Spleen (tissue), 11 donors: Measurements from ENCODE around the gene MRPS34. TPM values are rescaled to one million over a fixed set of nuclear protein-coding genes. Genes with fewer than 3 reads are reported as not detected.
A peak's percentile ranks its signal among the peaks of the same experiment; 100 is the strongest.

ENCODE experiments used
- DNase-seq: peaks from one replicate; pipeline ENCODE4 v3.0.0-alpha.2; 2020
- H3K27ac ChIP-seq, 8 donors: fragments of 200-600 bp; sonication (generic) in 7 of 8; 1 replicate in 4 of 8; 2 replicates in 4 of 8; pipeline versions ENCODE4 v1.5.0 to v1.8.0; 2016 to 2021; ENCODE audit warnings: inconsistent platforms in 4 of 8, mild to moderate bottlenecking in 4 of 8, moderate library complexity in 1 of 8
- H3K27me3 ChIP-seq, 7 donors: fragments of 200-600 bp; sonication (generic) in 6 of 7; replicated peaks in 1 of 7; 1 replicate in 4 of 7; 2 replicates in 3 of 7; pipeline versions ENCODE4 v1.5.0 to v1.8.0; 2016 to 2021; ENCODE audit warnings: inconsistent platforms in 3 of 7, mild to moderate bottlenecking in 1 of 7
- H3K36me3 ChIP-seq, 6 donors: fragments of 200-600 bp; sonication (generic) in 5 of 6; 1 replicate in 4 of 6; 2 replicates in 2 of 6; pipeline versions ENCODE4 v1.5.0 to v1.8.0; 2016 to 2021; ENCODE audit warnings: inconsistent platforms in 2 of 6
- H3K4me1 ChIP-seq, 6 donors: fragments of 200-600 bp; sonication (generic) in 5 of 6; 1 replicate in 3 of 6; 2 replicates in 3 of 6; pipeline versions ENCODE4 v1.5.0 to v1.8.0; 2016 to 2021; ENCODE audit warnings: inconsistent platforms in 3 of 6
- H3K4me3 ChIP-seq, 8 donors: fragments of 200-600 bp; sonication (generic) in 7 of 8; 1 replicate in 4 of 8; 2 replicates in 4 of 8; pipeline versions ENCODE4 v1.5.0 to v1.8.0; 2016 to 2021; ENCODE audit warnings: inconsistent platforms in 4 of 8, mild to moderate bottlenecking in 4 of 8, moderate library complexity in 2 of 8
- H3K9me3 ChIP-seq, 8 donors: fragments of 200-600 bp; sonication (generic) in 7 of 8; 1 replicate in 4 of 8; 2 replicates in 4 of 8; pipeline versions ENCODE4 v1.5.0 to v1.8.0; 2016 to 2021; ENCODE audit warnings: inconsistent platforms in 4 of 8
- POLR2A ChIP-seq, 3 donors: fragments of 450-650 bp; IDR thresholded peaks; one replicate each; pipeline ENCODE4 v1.5.1; 2017; ENCODE audit warnings: antibody characterized with exemption in 3 of 3, mild to moderate bottlenecking in 1 of 3
- POLR2AphosphoS5 ChIP-seq, 3 donors: sonication (generic); formaldehyde crosslinking; IDR thresholded peaks; one replicate each; pipeline ENCODE4 v1.5.1; 2017; ENCODE audit warnings: antibody characterized with exemption in 3 of 3
- WGBS, 5 donors: extraction: QIAGEN DNeasy Blood & Tissue Kit in 3 of 5; methylation state at CpG; one replicate each; pipeline versions ENCODE4 v1.1.5 to v1.1.7; 2013 to 2018; 5-methylcytosine and 5-hydroxymethylcytosine counted together
- intact Hi-C: fragments of 100-400 bp; cut with DNase I; formaldehyde crosslinking; loops from one replicate; pipeline ENCODE4 v1.15.0; 2023; ENCODE audit warnings: low total_unique reads
- polyA plus RNA-seq, 3 donors: library from polyadenylated mRNA; stranded (reverse); fragments of 200-250 nt; gene quantifications; one replicate each; pipeline ENCODE4 v1.2.1, GENCODE V29; 2013
- total RNA-seq, 7 donors: library from RNA; depleted of rRNA in 3 of 7; stranded (reverse); fragments of >200 nt in 3 of 7; fragmentation: NEBNext Ultra II Directional in 4 of 7; extraction: Animal tissue kit (Norgen Biotek cat#: 25700) in 4 of 7; gene quantifications; one replicate each; pipeline versions ENCODE4 v1.1.0 to v1.2.1, GENCODE V29; 2016 to 2021
- TF ChIP-seq, protein P1 (sequence below), 11 experiments: fragments of 200-600 bp in 7 of 11; fragments of 450-650 bp in 4 of 11; sonication (generic) in 4 of 11; IDR thresholded peaks in 8 of 11; conservative IDR thresholded peaks in 3 of 11; 1 replicate in 7 of 11; 2 replicates in 4 of 11; pipeline versions ENCODE4 v1.4.0 to v1.8.0; 2016 to 2021; ENCODE audit warnings: antibody characterized with exemption in 11 of 11, inconsistent platforms in 4 of 11, mild to moderate bottlenecking in 1 of 11
- donor health status: healthy with polysubstance abuse.
- donor health status: DM: no; HTN: no; CAD: no; lungs with moderate emphysema.
- donor health status: DM: no; HTN: no; CAD: no.
- donor health status: Bipolar disorder and iron deficiency.
- donor health status: healthy.
- donor health status: DM: no; HTN: no; CAD: no.
- donor health status: DM: yes; HTN: yes; CAD: no.

MRPS34 gene
- total and polyA plus RNA-seq, 10 donors = 49.9 to 157 (median 63.8) TPM

DNA sequence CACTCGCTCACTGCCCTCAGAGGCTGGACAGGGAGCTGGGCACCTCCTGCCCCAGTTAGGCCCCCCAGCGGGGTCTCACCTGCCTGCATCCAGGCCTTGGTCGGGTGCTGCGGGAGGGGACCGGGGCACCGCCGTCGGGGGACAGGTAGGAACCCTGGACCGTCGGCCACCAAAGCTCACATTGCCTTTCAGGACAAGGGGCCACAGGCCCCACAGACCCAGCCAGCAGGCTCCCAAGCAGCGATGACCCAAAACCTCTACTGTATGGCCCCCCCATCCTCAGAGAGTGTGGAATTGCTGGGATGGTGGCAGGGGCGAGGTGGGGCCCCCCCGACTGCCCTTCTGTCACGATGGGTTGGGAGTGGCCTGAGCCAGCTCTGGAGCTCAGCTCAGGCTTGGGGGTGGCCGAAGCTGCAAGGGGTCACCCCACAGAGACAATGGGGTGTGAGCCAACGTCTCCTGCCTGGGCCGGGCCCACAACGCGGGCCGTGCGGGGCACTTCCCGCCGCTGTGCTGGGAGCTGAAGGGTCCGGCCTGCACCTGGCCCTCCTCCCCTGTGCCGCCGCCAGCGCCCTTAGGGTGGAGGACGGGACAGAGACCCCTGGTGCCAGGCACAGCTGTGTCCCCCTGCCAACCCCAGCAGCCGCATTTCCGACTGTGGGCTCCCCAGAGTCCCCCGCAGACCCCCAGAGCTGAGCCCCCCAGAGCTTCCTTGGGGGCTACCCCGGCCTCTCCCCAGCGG lies 20.1 kb upstream of the MRPS34 start:
- intact Hi-C loops = no loop called here
- Histone ChIP-seq H3K9me3 (peaks cover 0 to 13% (median 10%) of the 10 kb centered on the region in 8 donors), H3K27ac (no peak overlapping the region), H3K27me3 (no peaks in the 10 kb centered on the region), H3K4me3 (no peak overlapping the region), H3K36me3 (peaks cover 0 to 49% (median 37%) of the 10 kb centered on the region in 6 donors), H3K4me1 (no peaks in the 10 kb centered on the region)
- TF ChIP-seq, protein P1, sequence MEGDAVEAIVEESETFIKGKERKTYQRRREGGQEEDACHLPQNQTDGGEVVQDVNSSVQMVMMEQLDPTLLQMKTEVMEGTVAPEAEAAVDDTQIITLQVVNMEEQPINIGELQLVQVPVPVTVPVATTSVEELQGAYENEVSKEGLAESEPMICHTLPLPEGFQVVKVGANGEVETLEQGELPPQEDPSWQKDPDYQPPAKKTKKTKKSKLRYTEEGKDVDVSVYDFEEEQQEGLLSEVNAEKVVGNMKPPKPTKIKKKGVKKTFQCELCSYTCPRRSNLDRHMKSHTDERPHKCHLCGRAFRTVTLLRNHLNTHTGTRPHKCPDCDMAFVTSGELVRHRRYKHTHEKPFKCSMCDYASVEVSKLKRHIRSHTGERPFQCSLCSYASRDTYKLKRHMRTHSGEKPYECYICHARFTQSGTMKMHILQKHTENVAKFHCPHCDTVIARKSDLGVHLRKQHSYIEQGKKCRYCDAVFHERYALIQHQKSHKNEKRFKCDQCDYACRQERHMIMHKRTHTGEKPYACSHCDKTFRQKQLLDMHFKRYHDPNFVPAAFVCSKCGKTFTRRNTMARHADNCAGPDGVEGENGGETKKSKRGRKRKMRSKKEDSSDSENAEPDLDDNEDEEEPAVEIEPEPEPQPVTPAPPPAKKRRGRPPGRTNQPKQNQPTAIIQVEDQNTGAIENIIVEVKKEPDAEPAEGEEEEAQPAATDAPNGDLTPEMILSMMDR (IDR thresholded peaks at IDR 0.05 in 8 of 11, conservative IDR thresholded peaks at IDR 0.05 in 3 of 11) = no peak
- TF ChIP-seq POLR2AphosphoS5 (IDR thresholded peaks at IDR 0.05) = no peak
- TF ChIP-seq POLR2A (IDR thresholded peaks at IDR 0.05) = no peak
- DNase-seq = peak; percentile 71
- WGBS, 5 donors = 92 to 97% (median 92%) methylated on average over 6 to 33 of the region's 33 CpGs

DNA sequence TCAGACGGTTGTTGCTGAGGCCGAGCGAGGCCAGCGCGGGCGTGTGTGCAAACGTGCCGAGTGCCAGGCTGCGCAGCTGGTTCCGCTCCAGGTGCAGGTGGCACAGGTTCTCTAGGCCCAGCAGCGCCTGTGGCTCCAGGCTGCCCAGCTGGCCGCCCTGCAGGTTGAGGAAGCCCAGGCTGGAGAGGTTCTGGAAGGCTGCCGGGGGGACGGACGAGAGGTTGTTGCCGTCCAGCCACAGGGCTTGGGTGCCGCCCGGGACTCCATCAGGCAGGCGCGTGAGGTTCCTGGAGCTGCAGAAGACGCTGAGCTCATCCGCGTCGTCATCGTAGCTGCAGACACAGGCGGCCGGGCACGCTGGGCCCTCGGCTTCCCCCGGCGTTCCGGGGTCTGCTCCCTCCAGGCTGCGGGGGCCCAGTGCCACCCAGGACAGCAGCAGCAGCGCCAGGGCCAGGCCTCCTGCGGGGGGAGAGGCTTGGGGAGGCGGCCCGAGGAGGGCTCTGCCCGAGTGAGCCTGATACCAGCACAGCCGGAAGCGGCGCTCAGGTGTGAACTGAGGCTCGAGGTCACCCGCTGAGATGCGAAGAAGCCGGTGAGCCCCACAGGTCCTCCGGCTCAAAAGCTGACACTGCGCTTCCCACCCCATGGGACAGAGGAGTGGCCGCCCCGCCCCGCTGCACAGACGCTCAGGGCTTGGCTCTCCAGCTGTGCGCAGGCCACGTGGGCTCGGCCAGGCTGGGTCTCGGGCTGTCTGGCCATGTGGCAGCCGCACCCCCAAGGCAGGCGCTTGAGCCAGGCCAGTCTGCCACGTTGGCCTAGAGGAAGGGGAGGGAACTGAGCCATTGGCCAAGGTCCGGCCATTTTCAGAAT lies 19.2 kb upstream of the MRPS34 start:
- intact Hi-C loops = no loop called here
- H3K27me3 ChIP-seq = no peaks in the 10 kb centered on the region
- H3K4me3 ChIP-seq = no peak overlapping the region
- TF ChIP-seq POLR2AphosphoS5 (IDR thresholded peaks at IDR 0.05) (no peak), POLR2A (IDR thresholded peaks at IDR 0.05) (no peak)
- TF ChIP-seq, protein P1 (IDR thresholded peaks at IDR 0.05 in 8 of 11, conservative IDR thresholded peaks at IDR 0.05 in 3 of 11) = no peak
- peak; percentile 65 for DNase-seq
- H3K36me3 ChIP-seq = peaks cover 0 to 57% (median 45%) of the 10 kb centered on the region in 6 donors
- H3K9me3 ChIP-seq = peaks cover 0 to 5% (median 2%) of the 10 kb centered on the region in 8 donors
- H3K4me1 ChIP-seq = peaks cover 0 to 2% (median 0%) of the 10 kb centered on the region in 6 donors
- no peak overlapping the region for H3K27ac ChIP-seq
- WGBS, 5 donors = 90 to 94% (median 92%) methylated on average over 37 to 59 of the region's 59 CpGs

DNA sequence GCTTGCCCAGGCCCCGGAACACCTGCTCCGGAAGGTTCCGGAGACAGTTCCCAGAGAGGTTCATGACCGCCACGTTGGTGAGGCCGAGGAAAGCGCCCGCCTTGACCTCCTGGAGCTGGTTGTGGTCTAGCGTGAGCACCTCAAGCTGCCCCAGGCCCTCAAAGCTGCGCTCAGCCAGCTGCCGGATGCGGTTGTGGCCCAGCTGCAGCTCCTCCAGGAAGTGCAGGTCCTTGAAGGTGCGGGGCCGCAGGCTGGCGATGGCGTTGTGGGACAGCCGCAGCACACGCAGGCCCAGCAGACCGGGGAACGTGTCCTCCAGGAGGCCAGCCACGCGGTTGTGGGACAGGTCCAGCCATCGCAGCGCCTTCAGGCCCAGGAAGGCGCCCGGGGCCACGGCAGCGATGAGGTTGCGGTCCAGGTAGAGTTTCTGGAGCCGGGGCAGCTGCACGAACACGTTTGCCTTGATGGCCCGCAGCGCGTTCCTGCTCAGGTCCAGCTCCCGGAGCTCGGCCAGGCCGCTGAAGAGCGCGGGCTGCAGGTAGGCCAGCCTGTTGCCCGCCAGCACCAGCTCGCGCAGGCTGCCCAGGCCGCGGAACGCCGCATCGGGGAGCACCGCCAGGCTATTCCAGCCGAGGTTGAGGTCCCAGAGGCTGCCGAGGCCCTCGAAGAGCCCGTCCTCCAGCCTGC lies 18.5 kb upstream of the MRPS34 start:
- H3K27ac ChIP-seq = no peak overlapping the region
- TF ChIP-seq POLR2AphosphoS5 (IDR thresholded peaks at IDR 0.05) (no peak), POLR2A (IDR thresholded peaks at IDR 0.05) (no peak)
- TF ChIP-seq, protein P1 (IDR thresholded peaks at IDR 0.05 in 8 of 11, conservative IDR thresholded peaks at IDR 0.05 in 3 of 11) = no peak
- no peak overlapping the region for H3K4me3 ChIP-seq
- peaks cover 0 to 65% (median 53%) of the 10 kb centered on the region in 6 donors for H3K36me3 ChIP-seq
- intact Hi-C loops = no loop called here
- no peaks in the 10 kb centered on the region for H3K9me3 ChIP-seq
- H3K27me3 ChIP-seq = no peaks in the 10 kb centered on the region
- H3K4me1 ChIP-seq = peaks cover 0 to 10% (median 2%) of the 10 kb centered on the region in 6 donors
- 92 to 96% (median 95%) methylated on average over 35 to 53 of the region's 53 CpGs for WGBS, 5 donors
- peak; percentile 64 for DNase-seq
